Mesothelial cell of epicardium (in vitro differentiated cells): ENCODE measurements around the gene TATDN2. TPM values are rescaled to one million over a fixed set of nuclear protein-coding genes. Genes with fewer than 3 reads are reported as not detected.
A peak's percentile ranks its signal among the peaks of the same experiment; 100 is the strongest.

Experiments used
- DNase-seq, 2 experiments: peaks; one replicate each; pipeline ENCODE4 v3.0.0; 2021; ENCODE audit warnings: low spot score in 2 of 2; ENCODE audit not compliant: unreplicated experiment in 2 of 2
- H3K27ac Mint-ChIP-seq: 2 replicates; pipeline ENCODE4 v1.8.0; 2021; ENCODE audit warnings: mixed read lengths
- H3K27me3 Mint-ChIP-seq: 2 replicates; pipeline ENCODE4 v1.8.0; 2021; ENCODE audit warnings: low read depth, mixed read lengths
- H3K36me3 Mint-ChIP-seq: 2 replicates; pipeline ENCODE4 v1.8.0; 2021; ENCODE audit warnings: mixed read lengths
- H3K4me1 Mint-ChIP-seq: 2 replicates; pipeline ENCODE4 v1.8.0; 2021; ENCODE audit warnings: mixed read lengths
- H3K4me3 Mint-ChIP-seq: 2 replicates; pipeline ENCODE4 v1.8.0; 2021; ENCODE audit warnings: mild to moderate bottlenecking, moderate library complexity, mixed read lengths
- H3K9me3 Mint-ChIP-seq: 2 replicates; pipeline ENCODE4 v1.8.0; 2021; ENCODE audit warnings: mixed read lengths
- total RNA-seq: library from RNA; stranded (reverse); gene quantifications from 3 replicates; pipeline ENCODE4 v1.2.1, GENCODE V29; 2021
- TF ChIP-seq, protein P1 (sequence below): fragments of 200-600 bp; sonication (generic); IDR thresholded peaks from one replicate; pipeline ENCODE4 v1.5.0; 2021; ENCODE audit warnings: antibody characterized with exemption; ENCODE audit not compliant: unreplicated experiment

The TATDN2 gene
- total RNA-seq, 1 donor from 2014 or later, result 40.6 TPM

DNA sequence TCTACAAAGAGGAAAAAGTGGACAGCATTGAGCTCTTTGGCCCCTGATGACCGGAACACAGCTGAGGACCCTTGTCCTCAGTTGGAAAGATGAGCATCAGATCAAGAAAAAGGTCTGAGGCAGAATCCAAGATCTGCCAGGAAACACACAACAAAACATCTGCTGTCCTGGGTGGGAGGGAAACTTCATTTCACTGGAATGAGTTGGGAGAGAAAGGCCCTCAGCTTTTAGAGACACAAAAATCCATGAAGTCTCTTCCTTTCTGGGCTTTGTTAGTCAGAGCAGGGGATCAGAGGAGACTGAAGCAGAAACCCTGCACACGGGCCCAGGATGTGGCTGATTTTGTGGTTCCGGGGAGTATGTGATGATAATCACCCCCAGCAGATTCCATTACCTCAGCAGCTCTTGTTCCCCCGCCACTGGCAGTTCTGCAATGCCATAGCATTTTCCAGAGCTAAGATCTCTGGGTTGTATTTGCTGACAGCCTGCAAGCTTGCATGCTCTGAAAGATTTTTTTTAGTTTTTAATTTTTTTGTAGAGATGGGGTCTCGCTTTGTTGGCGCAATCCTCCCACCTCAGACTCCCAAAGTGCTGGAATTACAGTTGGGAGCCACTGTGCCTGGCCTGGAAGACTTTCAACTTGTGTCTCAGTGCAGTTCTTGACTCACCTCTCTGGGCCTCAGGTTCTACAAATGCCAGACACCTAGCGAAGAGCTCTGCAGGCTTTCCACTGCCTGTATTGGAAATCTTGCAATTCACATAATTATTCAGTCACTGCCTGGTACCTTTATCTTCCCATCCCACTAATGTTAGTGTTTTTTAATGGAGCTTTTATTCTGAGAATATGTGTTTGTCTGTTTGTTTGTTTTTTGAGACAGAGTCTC lies 5.8 kb upstream of the TATDN2 start:
- peak overlapping the region; percentile 15 for H3K27ac Mint-ChIP-seq
- H3K4me3 Mint-ChIP-seq, result no peak overlapping the region
- peaks cover 17% of the 10 kb centered on the region for H3K9me3 Mint-ChIP-seq
- H3K36me3 Mint-ChIP-seq, result no peaks in the 10 kb centered on the region
- H3K27me3 Mint-ChIP-seq, result no peaks in the 10 kb centered on the region
- H3K4me1 Mint-ChIP-seq, result no peaks in the 10 kb centered on the region
- no peak for DNase-seq
- TF ChIP-seq, protein P1, sequence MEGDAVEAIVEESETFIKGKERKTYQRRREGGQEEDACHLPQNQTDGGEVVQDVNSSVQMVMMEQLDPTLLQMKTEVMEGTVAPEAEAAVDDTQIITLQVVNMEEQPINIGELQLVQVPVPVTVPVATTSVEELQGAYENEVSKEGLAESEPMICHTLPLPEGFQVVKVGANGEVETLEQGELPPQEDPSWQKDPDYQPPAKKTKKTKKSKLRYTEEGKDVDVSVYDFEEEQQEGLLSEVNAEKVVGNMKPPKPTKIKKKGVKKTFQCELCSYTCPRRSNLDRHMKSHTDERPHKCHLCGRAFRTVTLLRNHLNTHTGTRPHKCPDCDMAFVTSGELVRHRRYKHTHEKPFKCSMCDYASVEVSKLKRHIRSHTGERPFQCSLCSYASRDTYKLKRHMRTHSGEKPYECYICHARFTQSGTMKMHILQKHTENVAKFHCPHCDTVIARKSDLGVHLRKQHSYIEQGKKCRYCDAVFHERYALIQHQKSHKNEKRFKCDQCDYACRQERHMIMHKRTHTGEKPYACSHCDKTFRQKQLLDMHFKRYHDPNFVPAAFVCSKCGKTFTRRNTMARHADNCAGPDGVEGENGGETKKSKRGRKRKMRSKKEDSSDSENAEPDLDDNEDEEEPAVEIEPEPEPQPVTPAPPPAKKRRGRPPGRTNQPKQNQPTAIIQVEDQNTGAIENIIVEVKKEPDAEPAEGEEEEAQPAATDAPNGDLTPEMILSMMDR, result no peak

DNA sequence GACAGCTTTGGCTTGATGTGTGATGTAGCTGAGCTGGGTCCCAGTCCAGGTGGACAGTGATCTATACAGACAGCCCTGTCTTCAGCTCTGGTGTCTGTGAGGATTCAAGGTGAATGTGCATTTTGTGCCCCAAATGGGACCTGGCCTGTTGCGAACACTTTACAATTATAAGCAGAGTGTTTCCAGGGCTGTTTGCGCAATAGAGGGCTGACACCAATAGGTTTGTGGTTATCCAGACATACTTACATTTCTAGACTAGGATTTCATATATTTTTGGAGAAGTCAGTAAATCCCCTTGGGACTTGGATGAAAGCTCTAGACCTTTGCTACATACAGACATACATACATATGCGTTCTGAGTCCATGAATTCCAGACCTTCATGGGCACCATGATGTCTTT lies 4.2 kb upstream of the TATDN2 start:
- TF ChIP-seq, protein P1, result no peak
- DNase-seq, result no peak
- Mint-ChIP-seq H3K9me3 (peaks cover 17% of the 10 kb centered on the region), H3K27me3 (no peaks in the 10 kb centered on the region), H3K4me1 (peaks cover 5% of the 10 kb centered on the region), H3K36me3 (no peaks in the 10 kb centered on the region), H3K27ac (no peak overlapping the region), H3K4me3 (no peak overlapping the region)

DNA sequence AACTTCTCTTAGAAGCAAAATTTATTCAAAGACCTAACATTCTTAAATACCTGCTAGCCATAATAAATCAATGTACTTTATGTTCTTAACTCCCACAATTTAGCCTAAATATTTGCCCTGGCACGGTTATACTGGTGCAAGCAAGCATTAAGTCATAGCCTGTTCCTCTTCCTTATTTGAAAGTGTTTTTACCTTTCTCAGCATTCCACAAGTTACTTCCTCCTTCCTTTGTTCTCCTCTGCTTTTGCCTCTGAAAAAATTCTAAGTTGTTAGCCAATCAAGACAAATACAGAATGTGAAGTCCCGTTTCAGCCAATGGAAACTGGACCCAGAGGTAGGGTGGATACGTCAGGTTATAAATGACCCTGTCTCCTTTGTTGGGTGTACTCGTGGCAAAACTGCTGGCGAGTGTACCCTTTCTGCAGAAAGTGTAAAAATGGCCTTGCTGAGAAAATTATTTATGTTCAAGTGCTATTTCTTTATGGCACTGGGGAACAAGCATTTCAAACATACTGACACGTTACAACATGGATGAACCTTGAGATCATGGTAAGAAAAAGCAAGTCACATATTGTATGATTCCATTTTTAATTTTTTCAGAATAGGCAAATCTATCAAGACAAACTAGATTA lies 3.1 kb upstream of the TATDN2 start:
- DNase-seq, result no peak
- H3K27ac Mint-ChIP-seq, result no peak overlapping the region
- no peak overlapping the region for H3K4me3 Mint-ChIP-seq
- H3K9me3 Mint-ChIP-seq, result peaks cover 17% of the 10 kb centered on the region
- no peaks in the 10 kb centered on the region for H3K36me3 Mint-ChIP-seq
- TF ChIP-seq, protein P1, result no peak
- peaks cover 14% of the 10 kb centered on the region for H3K4me1 Mint-ChIP-seq
- no peaks in the 10 kb centered on the region for H3K27me3 Mint-ChIP-seq

DNA sequence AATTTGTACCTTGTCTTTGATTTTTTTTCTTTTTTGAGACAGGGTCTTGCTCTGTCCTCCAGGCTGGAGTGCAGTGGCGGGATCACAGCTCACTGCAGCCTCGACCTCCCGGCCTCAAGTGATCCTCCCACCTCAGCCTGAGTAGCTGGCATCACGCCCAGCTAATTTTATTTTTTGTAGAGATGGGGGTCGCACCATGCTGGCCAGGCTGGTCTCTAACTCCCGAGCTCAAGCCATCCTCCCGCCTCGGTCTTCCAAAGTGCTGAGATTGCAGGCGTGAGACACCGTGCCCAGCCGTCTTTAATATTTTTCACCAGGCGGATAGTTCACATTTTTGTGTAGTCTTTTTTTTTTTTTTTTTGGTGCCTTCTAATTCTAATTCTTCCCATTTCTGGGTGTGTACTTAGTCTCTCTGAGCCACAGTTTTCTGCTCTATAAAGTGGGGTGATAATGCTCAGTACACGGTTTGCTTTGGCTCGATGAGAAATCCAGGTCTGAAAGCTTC lies 528 bp upstream of the TATDN2 start:
- no peak for DNase-seq
- H3K27ac Mint-ChIP-seq, result peak overlapping the region; percentile 79
- TF ChIP-seq, protein P1, result no peak
- peaks cover 8% of the 10 kb centered on the region for H3K36me3 Mint-ChIP-seq
- H3K9me3 Mint-ChIP-seq, result peaks cover 17% of the 10 kb centered on the region
- H3K4me3 Mint-ChIP-seq, result peak overlapping the region; percentile 66
- no peaks in the 10 kb centered on the region for H3K27me3 Mint-ChIP-seq
- peaks cover 25% of the 10 kb centered on the region for H3K4me1 Mint-ChIP-seq

DNA sequence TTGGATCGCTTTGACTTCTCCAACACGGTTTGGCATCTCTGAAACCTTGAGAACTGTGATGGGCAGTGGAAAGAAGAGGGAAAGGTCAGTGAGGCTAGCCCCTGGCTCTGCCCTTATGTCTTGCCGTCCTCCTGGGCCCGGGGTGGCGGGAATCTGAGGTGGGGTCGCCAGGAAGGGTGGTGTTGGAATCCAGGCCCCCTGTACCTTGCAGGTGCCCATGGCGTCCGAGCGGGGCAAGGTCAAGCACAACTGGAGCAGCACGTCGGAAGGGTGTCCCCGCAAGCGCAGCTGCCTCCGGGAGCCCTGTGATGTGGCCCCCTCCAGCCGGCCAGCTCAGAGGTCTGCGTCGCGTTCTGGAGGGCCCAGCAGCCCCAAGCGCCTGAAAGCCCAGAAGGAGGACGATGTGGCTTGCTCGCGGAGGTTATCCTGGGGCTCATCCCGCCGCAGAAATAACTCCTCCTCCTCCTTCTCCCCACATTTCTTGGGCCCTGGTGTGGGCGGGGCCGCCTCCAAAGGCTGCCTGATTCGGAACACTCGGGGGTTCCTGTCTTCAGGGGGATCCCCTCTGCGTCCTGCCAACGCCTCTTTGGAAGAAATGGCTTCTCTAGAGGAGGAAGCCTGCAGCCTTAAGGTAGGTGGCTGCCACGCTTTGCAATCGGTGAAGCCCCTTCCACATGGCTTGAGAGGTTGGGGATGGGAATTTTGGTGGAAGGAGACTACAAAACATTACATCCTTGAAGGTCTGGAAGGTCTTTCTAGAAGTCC lies 907 bp downstream of the TATDN2 start:
- H3K9me3 Mint-ChIP-seq, result peaks cover 17% of the 10 kb centered on the region
- peaks cover 25% of the 10 kb centered on the region for H3K4me1 Mint-ChIP-seq
- peak overlapping the region; percentile 88 for H3K4me3 Mint-ChIP-seq
- TF ChIP-seq, protein P1, result no peak
- H3K27me3 Mint-ChIP-seq, result no peaks in the 10 kb centered on the region
- peak in 1 of 2 experiments; percentile 43 for DNase-seq
- peaks cover 14% of the 10 kb centered on the region for H3K36me3 Mint-ChIP-seq
- H3K27ac Mint-ChIP-seq, result peak overlapping the region; percentile 86
